Measurements from ENCODE around the gene KCNJ12.

The KCNJ12 gene

GRCh38 chr17:21378553-21378952 lies 2.4 kb downstream of the KCNJ12 start:
- H3K27ac ChIP-seq = no peak overlapping the region

DNA sequence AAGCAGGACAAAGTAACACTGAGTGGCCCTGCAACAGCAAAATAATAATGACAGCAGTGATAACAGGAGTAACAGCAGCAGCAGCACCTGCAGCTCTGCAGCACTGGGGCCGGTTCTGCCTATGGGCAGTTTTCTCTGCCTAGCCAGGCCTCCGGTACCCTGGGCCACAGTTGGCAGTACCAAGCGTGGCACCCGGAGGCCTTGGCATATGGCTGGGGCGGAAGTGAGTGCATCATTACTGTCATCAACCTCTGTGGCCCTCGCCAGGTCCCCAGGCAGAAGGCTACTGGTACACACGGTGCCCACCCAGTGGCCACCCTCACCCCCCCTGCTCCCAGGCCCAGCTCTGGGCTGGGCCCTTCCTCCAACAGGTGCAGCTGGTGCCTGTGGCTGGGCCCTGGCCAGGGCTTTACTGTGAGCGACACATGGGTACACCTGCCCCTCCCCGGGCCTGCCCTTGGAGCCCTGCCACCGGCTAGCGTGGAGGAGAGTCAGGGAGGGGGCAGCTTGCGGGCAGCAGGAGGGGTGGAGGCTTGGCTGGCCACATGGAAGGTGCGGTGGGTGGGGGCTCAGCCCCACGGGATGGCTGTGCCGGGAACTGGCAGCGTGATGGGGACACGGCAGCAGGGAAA lies 3.0 kb downstream of the KCNJ12 start:
- no peak for TF ChIP-seq CTCF (conservative IDR thresholded peaks at IDR 0.05)
- no peak overlapping the region for H3K27ac ChIP-seq

More at GRCh38 chr17:21378553-21378952, 2.4 kb downstream of the KCNJ12 start:
- no peak for TF ChIP-seq CTCF (conservative IDR thresholded peaks at IDR 0.05)

DNA sequence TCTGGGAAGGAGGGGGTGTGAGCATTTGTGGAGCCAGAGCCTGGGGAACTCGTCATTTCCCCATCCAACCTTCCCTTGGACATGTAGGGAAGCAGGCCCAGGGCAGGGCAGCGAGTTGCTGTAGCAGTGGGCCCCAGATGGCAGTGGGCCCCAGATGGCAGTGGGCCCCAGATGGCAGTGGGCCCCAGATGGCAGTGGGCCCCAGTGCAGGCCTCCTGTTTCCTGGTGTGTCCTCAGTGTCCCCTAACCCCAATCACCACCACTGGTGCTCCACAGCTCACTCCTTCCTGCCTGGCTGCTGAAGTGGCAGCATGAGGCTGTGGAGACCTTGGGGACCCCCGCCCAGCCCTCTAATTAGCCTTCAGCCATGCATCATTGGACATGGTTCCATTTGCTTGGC lies 4.5 kb downstream of the KCNJ12 start:
- no peak overlapping the region for H3K27ac ChIP-seq
- TF ChIP-seq CTCF (conservative IDR thresholded peaks at IDR 0.05) = no peak

- no peak for TF ChIP-seq CTCF (conservative IDR thresholded peaks at IDR 0.05)
- no peak overlapping the region for H3K27ac ChIP-seq
Measured at GRCh38 chr17:21381076-21381706, 5.0 kb downstream of the KCNJ12 start.

DNA sequence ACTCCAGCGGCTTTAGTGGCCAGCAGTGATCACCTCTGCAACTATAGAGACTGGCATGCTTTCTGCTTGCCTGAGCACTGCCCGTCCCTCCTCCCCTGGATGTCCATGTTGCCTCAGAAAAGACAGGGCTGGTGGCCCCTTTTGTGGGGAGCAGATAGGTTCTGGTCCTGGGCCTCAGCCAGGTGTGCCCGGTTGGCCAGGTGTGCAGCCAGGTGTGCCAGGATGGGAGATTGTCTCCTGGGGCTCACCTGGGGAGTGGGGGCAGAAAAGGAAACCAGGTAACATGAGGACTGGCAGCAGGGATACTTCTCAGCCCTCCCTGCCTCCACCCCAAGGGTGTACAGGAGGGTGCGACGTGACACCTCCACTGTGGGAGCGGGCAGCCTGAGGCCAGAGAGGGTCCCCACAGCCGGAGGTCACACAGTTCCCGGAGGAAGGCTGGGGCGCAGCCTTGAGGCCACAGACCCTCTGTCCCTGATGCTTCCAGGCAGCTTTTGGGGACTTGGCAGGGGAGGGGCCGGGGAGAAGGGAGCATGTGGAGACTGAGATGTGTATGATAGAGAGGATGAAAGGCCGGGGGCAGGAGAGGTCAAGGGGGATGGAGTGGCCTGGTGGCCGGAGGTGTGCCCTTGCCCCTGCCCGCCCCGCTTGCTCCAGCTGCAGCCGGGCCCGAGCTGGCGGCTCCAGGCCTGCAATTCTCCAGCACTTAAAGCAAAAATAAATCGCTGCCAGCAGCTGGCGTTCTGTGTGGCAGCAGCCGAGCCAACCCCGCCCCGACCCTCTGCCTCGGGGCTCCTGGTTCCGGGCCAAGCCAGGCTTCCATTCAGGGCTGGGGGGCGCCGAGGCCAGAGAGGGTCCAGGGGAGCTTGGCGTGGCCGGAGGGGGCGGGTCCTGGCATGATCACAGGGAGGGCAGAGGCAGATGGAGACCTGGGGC lies 6.7 kb downstream of the KCNJ12 start:
- no peak overlapping the region for H3K27ac ChIP-seq
- TF ChIP-seq CTCF (conservative IDR thresholded peaks at IDR 0.05) = no peak

- no peak for TF ChIP-seq CTCF (conservative IDR thresholded peaks at IDR 0.05)
- no peak overlapping the region for H3K27ac ChIP-seq
Measured at GRCh38 chr17:21385281-21385845, 9.2 kb downstream of the KCNJ12 start.

- no peak for TF ChIP-seq CTCF (conservative IDR thresholded peaks at IDR 0.05)
- no peak overlapping the region for H3K27ac ChIP-seq
Measured at GRCh38 chr17:21387616-21388015, 11.5 kb downstream of the KCNJ12 start.

Data from VCaP (cell line).